Mucosa of stomach (tissue), 1 donor: ENCODE measurements around the gene SEMA7A.

Experiments used
- H3K27me3 ChIP-seq: one replicate; pipeline ENCODE4 v1.7.0; 2013; ENCODE audit warnings: mild to moderate bottlenecking, low read length; ENCODE audit not compliant: control insufficient read depth, insufficient read depth
- H3K36me3 ChIP-seq: one replicate; pipeline ENCODE4 v1.7.0; 2013; ENCODE audit warnings: low read length; ENCODE audit not compliant: control insufficient read depth, insufficient read depth
- H3K4me1 ChIP-seq: one replicate; pipeline ENCODE4 v1.7.0; 2013; ENCODE audit warnings: mild to moderate bottlenecking, low read length; ENCODE audit not compliant: control insufficient read depth, insufficient read depth
- H3K4me3 ChIP-seq: one replicate; pipeline ENCODE4 v1.7.0; 2013; ENCODE audit warnings: low read length
- H3K9ac ChIP-seq: one replicate; pipeline ENCODE4 v1.7.0; 2013; ENCODE audit warnings: mild to moderate bottlenecking, low read length, moderate library complexity
- H3K9me3 ChIP-seq: one replicate; pipeline ENCODE4 v1.7.0; 2013; ENCODE audit warnings: mild to moderate bottlenecking, low read length, moderate library complexity; ENCODE audit not compliant: control insufficient read depth
- donor health status: Pancreatic carcinoma.

Gene SEMA7A

DNA sequence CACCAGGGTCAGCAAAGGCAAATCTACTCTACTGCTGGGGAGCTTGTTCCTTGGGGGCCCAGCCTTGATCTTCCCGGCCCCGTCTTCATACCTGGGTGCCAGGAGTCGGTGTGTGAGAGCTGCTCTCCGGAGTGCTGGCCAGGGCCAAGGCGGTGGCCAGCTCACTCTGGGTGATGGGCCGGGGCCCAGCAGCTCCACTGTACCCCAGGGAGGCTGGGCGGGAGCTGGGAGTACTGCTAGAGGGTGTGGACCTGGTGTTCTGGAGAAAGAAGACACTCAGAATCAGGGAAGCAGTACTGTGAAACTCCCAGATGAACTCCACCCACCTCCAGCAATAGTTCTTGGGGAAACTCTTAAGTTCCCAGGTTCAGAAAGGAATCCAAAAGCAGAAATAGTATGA is 15.3 kb upstream of the SEMA7A start:
- no peaks in the 10 kb centered on the region for H3K27me3 ChIP-seq
- H3K36me3 ChIP-seq: peaks cover 19% of the 10 kb centered on the region
- no peaks in the 10 kb centered on the region for H3K9me3 ChIP-seq
- H3K4me1 ChIP-seq: no peaks in the 10 kb centered on the region
- no peak overlapping the region for H3K9ac ChIP-seq
- no peak overlapping the region for H3K4me3 ChIP-seq

DNA sequence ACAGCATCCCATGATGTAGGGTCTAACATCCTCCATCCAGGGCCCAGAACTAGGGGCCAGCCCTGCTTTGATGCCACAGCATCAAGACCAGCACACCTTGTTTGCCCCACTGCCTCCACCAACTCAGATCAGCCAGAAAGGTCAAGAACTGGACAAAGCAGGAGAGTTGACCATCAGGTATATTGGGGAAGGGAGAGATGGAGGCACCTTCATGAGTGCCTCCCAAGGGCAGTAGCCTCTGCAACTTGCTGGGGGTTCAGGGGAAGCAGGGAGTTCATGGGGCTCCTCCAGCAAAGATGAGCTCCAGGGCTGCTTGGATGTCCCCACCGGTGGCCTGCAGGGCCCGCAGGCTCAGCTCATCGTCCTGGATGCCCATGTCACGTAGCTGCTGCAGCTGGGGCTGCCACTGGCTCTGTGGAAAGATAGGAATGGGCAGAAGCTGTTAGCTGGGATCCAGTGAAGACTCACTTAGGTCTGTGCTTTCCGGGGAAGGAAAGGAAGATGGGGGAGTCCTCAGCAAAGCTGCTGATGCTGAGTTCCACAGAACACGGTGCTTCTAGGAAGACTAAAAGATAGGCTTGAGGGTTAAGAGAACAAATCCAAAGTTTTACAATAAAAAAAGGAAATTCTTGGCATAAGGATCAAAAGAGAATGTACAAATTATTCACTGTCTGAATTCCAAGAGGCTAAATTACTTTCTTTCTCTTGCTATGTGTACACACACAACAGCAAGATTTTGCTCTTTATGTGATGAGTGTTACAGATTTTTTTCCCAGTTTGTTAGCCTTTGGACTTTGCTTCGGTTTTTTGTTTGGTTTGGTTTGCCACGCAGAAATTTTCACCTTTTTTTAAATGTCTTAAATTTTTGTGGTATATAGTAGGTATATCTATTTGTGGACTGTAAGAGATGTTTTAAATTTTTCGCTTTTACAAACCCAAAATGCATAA is 12.3 kb upstream of the SEMA7A start:
- Histone ChIP-seq H3K36me3 (peaks cover 11% of the 10 kb centered on the region), H3K27me3 (peaks cover 6% of the 10 kb centered on the region), H3K4me3 (no peak overlapping the region), H3K9me3 (no peaks in the 10 kb centered on the region), H3K9ac (no peak overlapping the region), H3K4me1 (peaks cover 4% of the 10 kb centered on the region)

- no peaks in the 10 kb centered on the region for H3K9me3 ChIP-seq
- H3K36me3 ChIP-seq: peaks cover 6% of the 10 kb centered on the region
- H3K9ac ChIP-seq: no peak overlapping the region
- no peak overlapping the region for H3K4me3 ChIP-seq
- H3K4me1 ChIP-seq: peaks cover 4% of the 10 kb centered on the region
- H3K27me3 ChIP-seq: peaks cover 6% of the 10 kb centered on the region
Observed at GRCh38 chr15:74444106-74445062, 10.6 kb upstream of the SEMA7A start.

DNA sequence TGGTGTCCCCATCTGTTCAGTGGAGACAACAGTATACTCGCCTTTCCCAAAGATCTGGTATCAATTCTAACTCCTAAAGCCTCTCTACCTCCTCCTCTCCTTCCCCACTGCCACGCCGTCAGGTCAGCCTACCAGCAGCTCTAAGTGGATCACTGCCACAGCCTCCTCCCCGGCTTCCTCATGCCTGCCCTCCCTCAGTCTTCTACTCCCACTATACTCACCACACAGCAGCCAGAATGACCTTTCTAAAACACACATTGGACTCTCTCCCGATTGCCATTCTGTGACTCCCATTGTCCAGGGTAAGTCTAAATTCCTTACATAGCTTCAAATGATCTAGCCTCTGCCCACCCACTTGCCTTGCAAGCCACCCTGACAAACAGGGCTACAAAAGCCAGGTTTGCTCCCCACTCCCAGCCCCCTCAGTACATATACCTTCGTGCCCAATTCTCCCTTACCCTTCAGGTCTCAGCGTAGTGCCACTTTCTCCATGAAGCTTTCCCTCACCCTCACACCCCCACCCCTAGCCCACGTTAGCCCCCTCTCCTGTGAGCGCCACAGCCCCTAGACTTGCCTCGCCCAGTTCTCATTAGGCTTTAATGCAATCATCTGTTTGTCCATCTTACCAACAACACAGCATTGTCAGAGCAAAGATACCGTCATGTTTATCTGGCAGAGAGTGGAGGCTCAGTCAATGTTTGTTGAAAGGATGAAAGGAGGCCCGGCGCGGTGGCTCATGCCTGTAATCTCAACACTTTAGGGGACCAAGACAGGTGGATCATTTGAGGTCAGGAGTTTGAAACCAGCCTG is 9.5 kb upstream of the SEMA7A start:
- H3K4me3 ChIP-seq: no peak overlapping the region
- H3K4me1 ChIP-seq: peaks cover 4% of the 10 kb centered on the region
- H3K27me3 ChIP-seq: peaks cover 6% of the 10 kb centered on the region
- H3K9ac ChIP-seq: no peak overlapping the region
- no peaks in the 10 kb centered on the region for H3K36me3 ChIP-seq
- H3K9me3 ChIP-seq: no peaks in the 10 kb centered on the region

- H3K27me3 ChIP-seq: peaks cover 6% of the 10 kb centered on the region
Observed at GRCh38 chr15:74442604-74443003, 8.8 kb upstream of the SEMA7A start.

GRCh38 chr15:74442063-74442462 is 8.3 kb upstream of the SEMA7A start:
- Histone ChIP-seq H3K9me3 (no peaks in the 10 kb centered on the region), H3K36me3 (no peaks in the 10 kb centered on the region), H3K27me3 (peaks cover 6% of the 10 kb centered on the region), H3K4me1 (peaks cover 4% of the 10 kb centered on the region), H3K9ac (no peak overlapping the region), H3K4me3 (no peak overlapping the region)

More at GRCh38 chr15:74442604-74443003, 8.8 kb upstream of the SEMA7A start:
- Histone ChIP-seq H3K36me3 (no peaks in the 10 kb centered on the region), H3K9ac (no peak overlapping the region), H3K9me3 (no peaks in the 10 kb centered on the region), H3K4me3 (no peak overlapping the region), H3K4me1 (peaks cover 4% of the 10 kb centered on the region)

DNA sequence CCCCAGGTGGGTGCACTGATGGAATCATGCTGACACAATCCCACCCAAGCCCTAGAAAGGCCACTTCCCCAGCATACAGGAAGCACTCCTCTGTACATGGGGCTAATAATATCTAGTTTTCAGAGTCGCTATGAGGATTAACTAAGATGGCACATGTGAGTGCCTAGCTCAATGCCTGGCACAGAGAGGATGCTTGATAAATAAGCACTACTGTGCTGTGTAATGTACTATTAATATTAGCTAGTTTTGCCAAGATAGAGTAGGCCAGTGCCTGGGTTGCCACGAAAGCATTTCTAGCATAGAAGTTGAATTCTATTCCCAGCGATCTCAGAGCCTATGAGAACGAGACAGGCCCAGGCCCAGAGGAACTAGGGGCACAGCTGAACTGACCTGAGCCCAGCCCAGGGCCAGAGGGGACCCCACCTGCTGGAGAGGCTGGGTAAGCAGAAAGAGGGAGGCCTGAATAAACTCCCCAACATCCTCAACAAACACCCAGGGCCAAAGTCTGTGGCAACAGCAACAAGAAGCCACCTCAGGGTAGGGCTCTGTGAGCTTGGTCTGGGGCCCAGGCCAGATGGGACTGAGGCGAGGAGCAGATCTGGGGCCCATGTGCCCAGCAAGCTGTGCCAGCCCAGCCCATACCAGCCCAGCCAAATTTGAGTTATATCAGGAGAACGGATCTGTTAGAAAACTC is 7.6 kb upstream of the SEMA7A start:
- peaks cover 6% of the 10 kb centered on the region for H3K27me3 ChIP-seq
- no peaks in the 10 kb centered on the region for H3K9me3 ChIP-seq
- no peak overlapping the region for H3K4me3 ChIP-seq
- no peaks in the 10 kb centered on the region for H3K36me3 ChIP-seq
- no peak overlapping the region for H3K9ac ChIP-seq
- peaks cover 4% of the 10 kb centered on the region for H3K4me1 ChIP-seq

- peaks cover 6% of the 10 kb centered on the region for H3K27me3 ChIP-seq
- no peak overlapping the region for H3K9ac ChIP-seq
- H3K4me1 ChIP-seq: peaks cover 4% of the 10 kb centered on the region
- no peaks in the 10 kb centered on the region for H3K36me3 ChIP-seq
- H3K4me3 ChIP-seq: no peak overlapping the region
- H3K9me3 ChIP-seq: no peaks in the 10 kb centered on the region
Observed at GRCh38 chr15:74438721-74439316, 5.1 kb upstream of the SEMA7A start.

DNA sequence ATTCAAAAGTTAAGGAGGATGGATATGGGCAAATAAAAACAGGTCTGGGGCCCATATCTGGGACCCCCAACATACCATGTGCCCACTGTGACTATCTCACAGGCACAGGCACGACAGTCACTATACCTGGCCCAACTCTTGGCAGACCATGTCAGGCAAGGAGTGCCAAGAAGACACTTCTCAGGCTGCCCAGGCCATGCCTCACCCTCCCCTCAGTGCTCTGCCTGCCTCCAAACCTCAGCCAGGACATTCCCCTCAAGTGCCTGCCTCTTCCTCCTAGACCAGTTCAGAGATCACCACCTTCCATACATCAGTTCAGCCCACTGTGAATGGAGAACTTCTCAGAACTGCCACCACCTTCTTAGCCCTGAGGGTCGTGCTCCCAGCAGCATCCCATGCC is 4.4 kb upstream of the SEMA7A start:
- Histone ChIP-seq H3K4me3 (no peak overlapping the region), H3K9ac (no peak overlapping the region), H3K27me3 (peaks cover 8% of the 10 kb centered on the region), H3K4me1 (peaks cover 4% of the 10 kb centered on the region), H3K9me3 (no peaks in the 10 kb centered on the region), H3K36me3 (no peaks in the 10 kb centered on the region)

- Histone ChIP-seq H3K4me3 (no peak overlapping the region), H3K4me1 (peaks cover 7% of the 10 kb centered on the region), H3K9ac (peak overlapping the region; percentile 62), H3K36me3 (no peaks in the 10 kb centered on the region), H3K9me3 (no peaks in the 10 kb centered on the region), H3K27me3 (peaks cover 30% of the 10 kb centered on the region)
Observed at GRCh38 chr15:74434263-74435136, 742 bp upstream of the SEMA7A start.
